DOHH2 (cell line): ENCODE data around the gene RNF224.

Experiments
- CTCF ChIP-seq: fragments of 200-600 bp; sonication (generic); IDR thresholded peaks from one replicate; pipeline ENCODE4 v1.5.1; 2014; ENCODE audit warnings: antibody characterized with exemption, mild to moderate bottlenecking, low read depth, low read length; ENCODE audit not compliant: poor library complexity, severe bottlenecking
- EZH2phosphoT487 ChIP-seq: fragments of 200-600 bp; sonication (generic); IDR thresholded peaks from 2 replicates; pipeline ENCODE4 v1.6.1; 2017; ENCODE audit warnings: borderline replicate concordance, mild to moderate bottlenecking, antibody characterized with exemption, low read length, moderate library complexity, mixed read lengths

GRCh38 chr9:137225699-137226331 lies 1.5 kb upstream of the RNF224 start:
- TF ChIP-seq CTCF (no peak), EZH2phosphoT487 (no peak)
